ENCODE measurements around the gene ARL14EP.

DNA sequence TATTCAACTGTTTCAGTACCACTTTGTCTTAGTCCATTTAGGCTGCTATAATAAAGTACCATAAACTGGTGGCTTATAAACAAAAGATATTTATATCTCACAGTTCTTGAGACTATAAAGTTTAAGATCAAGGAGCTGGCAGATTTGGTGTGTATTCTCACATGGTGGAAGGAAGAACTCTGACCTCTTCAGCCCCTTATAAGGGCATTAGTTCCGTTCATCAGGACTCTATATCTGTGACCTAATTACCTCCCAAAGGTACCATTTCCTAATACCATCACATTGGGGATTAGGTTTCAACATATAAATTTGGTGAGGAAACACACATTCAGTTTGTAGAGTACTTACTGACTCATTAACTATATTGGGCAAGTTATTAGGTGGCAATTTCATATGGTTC, 10.7 kb upstream of the ARL14EP start:
- TF ChIP-seq POLR2A (IDR thresholded peaks at IDR 0.05) = no peak
- TF ChIP-seq EP300 (IDR thresholded peaks at IDR 0.05) = no peak
- TF ChIP-seq, protein P1, sequence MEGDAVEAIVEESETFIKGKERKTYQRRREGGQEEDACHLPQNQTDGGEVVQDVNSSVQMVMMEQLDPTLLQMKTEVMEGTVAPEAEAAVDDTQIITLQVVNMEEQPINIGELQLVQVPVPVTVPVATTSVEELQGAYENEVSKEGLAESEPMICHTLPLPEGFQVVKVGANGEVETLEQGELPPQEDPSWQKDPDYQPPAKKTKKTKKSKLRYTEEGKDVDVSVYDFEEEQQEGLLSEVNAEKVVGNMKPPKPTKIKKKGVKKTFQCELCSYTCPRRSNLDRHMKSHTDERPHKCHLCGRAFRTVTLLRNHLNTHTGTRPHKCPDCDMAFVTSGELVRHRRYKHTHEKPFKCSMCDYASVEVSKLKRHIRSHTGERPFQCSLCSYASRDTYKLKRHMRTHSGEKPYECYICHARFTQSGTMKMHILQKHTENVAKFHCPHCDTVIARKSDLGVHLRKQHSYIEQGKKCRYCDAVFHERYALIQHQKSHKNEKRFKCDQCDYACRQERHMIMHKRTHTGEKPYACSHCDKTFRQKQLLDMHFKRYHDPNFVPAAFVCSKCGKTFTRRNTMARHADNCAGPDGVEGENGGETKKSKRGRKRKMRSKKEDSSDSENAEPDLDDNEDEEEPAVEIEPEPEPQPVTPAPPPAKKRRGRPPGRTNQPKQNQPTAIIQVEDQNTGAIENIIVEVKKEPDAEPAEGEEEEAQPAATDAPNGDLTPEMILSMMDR (IDR thresholded peaks at IDR 0.05) = no peak
- TF ChIP-seq POLR2AphosphoS5 (IDR thresholded peaks at IDR 0.05) = no peak
